ENCODE results near the gene AGT.
"Not testable (repeated sequence)": the region's sequence is repeated elsewhere in the genome, so short reads cannot be mapped to it uniquely, and the experiment has no call there.

Gene AGT

DNA sequence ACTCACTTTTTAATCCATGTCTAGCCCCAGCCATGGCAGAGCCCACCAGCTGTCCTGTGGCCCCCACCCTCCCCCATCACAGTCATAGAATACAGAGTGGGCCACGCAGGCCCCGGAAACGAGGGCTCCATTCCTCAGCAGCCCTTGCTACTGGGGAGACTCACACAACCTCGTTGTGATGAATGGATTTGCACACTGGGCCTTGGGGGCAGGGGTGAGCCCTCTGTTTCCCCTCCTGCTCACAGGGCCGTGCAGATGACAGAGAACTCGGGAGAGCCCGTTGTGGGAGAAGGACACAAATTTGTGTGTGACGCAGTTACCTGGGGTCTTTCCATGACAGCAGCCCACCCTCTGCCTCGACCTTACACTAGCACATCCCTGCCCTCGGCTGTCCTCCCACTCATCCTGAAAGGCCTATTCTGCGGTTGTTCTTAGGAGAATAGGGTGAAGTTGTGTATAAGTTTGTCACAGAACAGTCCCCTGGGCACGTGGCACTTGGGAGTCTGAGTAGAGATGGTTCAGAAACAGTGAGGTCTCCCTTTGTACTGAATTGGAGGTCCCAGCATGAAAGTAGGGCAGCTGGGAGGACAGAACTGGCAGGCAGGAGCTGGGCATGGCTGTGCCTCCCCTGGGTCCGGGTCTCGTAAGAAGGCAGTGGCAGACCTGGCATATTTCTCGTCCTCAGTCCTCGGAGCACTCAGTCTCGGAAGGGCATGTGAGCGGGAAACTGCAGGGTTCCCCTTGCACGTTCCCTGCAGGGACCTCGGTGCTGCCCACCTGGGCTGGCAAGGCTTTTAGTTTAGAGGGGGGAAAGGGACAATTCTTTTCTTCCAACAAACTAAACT lies 6.8 kb downstream of the AGT start:
- no peak for DNase-seq

DNA sequence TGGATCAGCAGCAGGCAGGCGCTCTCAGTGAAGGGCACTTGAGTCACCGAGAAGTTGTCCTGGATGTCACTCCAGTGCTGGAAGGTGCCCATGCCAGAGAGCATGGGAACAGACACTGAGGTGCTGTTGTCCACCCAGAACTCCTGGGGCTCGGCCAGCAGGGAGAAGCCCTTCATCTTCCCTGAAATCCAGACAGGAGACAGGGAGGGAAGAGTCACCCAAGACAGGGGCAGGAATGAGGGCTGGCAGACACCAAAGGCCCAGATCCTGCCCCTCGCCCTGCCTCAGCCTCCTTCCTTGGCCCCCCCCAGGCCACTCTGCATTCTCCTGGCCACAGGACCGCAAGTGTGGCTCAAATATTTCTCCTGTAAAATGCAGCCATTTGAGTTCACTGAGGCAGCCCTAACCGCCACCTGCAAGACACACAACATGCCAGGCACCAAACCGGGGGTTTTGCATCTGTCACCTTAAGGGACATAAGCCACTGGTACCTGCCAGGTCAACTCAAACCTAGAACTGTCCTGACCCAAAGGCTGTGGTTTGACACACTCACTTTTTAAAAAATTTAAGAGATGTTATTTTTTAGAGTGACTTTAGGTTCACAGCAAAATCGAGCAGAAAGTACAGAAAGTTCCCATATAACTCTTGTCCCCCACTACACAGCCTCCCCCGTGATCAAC lies 7.8 kb downstream of the AGT start:
- no peak for DNase-seq

- DNase-seq = no peak
These were observed 8.5 kb downstream of the AGT start for GRCh38 chr1:230705289-230706019.

DNA sequence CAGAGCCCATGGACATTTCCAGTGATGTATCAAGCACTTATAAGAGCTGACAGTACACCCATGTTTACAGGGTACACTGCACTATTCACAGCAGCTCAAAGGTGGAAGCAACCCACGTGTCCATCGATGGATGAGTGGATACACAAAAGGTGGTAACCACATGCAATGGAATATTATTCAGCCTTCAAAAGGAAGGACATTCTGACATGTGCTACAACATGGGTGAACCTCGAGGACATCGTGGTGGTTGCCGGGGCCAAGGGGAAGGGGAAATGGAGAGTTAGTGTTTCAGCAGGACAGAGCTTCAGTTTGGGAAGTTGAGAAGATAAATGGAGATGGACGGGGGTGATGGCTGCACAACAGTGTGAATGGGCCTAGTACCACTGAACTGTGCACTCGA lies 9.1 kb downstream of the AGT start:
- no peak for DNase-seq

DNA sequence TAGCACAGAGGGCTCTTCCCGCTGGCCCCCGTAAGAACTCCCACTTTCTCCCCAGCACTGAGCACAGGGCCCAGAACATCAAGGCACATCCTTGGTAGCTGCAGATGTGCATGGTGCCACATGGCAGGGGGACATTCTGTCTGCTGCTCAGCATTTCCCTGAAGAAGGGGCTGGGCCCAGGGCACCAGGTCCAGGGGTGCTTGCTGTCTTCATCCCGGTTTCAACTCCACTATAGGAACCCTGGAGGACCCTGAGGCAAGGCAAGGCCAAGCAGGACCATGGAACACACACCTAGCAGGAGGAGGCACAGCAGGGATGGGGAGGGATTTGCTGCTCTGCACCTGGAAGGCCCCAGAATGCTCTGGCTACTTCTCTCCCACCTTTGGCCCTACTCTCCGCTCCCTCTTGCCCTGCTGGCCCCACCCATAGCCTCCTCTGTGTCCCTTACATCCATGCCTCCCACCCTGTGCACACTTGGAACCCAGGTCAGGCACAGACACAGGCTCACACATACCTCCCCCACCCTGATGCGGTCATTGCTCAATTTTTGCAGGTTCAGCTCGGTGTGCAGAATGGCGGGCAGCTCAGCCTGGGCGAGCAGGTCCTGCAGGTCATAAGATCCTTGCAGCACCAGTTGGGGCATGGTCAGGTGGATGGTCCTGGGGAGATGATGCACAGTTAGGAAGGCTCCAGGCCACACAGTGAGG lies 10.1 kb downstream of the AGT start:
- no peak for DNase-seq

DNA sequence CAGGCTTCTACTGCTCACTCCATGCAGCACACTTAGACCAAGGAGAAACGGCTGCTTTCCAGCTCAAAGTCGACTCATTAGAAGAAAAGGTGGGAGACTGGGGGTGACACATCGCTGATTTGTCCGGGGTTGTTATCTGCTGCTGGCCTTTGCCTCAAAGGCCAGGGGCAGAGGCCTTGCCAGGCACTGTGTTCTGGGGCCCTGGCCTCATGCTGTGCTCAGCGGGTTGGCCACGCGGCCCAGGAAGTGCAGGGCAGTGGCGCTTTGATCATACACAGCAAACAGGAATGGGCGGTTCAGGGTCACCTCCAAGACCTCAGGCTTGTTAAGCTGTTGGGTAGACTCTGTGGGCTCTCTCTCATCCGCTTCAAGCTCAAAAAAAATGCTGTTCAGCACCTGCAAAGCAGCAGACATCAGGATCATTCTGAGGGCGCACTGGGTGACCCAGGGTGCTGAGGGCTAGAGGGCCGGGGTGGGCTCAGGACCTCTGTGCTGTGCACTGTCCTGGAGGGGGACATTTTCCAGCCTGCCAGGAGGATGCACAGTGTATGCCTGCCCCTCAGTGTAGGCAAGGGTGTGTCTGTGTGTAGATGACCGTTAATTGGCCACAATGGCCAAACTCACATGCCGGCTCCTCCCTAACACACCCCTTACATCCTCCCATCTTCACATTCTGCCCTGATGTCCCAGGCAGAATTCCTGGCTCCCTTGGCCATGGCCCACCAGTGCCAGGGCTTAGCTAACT lies 10.8 kb downstream of the AGT start:
- no peak for DNase-seq

DNA sequence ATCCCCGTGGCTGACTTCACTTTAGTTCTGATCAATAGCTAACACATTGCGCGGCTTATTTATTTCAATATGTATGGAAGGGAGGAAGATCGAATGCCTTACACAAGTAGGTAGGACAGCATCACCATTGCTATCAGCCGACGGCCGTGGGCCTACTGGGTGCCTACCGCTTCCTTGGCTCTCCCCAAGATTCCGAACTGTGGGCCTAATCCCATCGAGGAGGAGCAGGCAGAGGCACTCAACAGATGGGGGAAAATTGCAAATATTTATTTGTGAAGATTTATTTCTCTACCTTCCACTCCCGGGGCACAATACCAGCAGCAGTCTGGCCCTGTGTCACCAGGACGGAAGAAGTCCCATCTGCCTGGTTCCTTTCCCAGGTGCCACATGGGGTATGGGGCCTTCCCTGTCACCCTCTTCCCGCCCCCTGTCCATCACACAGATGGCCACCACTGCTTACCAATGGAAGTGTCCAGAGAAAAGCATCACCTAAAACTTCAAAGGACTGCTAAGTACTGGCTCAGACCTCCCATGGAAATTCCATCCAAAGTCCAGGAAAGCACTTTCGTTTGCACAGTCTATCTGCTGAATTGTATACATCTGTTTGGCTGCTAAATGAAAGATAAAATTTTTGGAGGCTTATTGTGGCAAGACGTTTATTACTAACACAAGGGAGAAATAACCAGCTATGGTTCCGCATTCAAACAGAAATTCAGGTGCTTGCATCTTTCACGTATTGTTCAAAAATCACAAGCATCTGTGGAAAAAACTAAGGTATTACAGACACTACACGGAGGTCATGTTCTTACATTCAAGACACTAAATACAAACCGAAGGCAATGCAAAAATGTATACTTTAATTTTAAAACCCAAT lies 11.8 kb downstream of the AGT start:
- DNase-seq = no peak

DNA sequence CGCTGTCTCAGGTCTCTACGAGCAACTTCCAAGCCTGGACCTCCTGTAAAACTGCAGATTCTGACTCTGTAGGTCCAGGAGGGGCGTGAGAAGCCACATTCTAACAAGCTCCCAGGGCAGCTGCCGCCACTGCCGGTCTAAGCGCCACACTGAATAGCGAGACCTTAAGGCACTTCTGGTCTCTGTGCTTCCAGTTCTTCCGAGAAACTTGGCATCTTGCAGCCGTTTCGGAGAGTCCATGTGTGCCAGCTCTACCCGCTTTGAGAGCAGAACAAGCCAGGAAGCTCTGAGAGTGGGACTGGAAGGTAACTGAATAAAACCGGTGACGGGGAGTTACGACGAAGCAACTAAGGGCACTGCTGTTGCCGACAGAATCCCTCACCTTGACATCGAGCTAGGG lies 12.5 kb downstream of the AGT start:
- no peak for DNase-seq

DNA sequence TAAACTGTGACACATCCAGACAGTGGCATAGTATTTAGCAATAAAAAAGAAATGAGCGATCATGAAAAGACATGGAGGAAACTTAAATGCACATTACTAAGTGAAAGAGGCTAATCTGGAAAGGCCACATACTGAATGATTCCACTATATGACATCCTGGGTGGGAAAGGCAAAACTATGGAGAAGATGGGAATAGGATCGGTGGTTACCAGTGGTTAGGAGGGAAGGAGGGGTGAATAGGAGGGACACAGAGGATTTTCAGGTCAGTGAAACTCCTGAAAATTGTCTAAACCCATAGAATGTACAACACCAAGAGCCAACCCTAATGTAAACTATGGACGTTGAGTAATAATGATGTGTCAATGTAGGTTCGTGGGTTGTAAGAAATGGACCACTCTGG lies 13.8 kb downstream of the AGT start:
- DNase-seq = no peak

DNA sequence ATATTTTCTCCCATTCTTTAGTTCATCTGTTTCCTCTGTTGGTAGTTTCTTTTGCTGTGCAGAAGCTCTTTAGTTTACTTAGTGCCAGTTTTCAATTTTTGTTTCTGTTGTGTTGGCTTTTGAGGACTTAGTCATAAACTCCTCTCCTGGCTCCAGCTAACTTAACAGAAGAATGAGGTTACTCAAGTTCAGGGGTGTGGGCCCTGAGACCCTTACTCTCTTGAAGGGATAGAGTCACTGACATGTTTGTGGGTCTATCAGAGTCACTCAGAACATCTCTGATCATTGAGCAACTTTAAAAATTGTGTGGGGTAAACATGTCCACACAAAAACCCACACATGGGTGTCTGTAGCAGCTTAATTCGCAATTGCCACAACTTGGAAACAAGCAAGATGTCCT lies 14.2 kb downstream of the AGT start:
- no peak for DNase-seq

DNA sequence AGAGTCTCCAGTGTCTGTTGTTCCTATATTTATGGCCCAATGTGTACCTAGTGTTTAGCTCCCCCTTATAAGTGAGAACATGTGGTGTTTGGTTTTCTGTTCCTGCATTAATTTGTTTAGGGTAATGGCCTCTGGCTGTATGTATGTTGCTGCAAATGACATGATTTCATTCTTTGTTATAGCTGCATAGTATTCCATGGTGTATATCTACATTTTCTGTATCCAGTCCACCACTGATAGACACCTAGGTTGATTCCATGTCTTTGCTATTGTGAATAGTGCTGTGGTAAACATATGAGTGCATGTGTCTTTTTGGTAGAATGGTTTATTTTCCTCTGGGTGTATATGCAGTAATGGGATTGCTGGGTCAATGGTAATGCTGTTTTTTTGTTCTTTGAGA lies 15.0 kb downstream of the AGT start:
- DNase-seq = not testable (repeated sequence)

DNA sequence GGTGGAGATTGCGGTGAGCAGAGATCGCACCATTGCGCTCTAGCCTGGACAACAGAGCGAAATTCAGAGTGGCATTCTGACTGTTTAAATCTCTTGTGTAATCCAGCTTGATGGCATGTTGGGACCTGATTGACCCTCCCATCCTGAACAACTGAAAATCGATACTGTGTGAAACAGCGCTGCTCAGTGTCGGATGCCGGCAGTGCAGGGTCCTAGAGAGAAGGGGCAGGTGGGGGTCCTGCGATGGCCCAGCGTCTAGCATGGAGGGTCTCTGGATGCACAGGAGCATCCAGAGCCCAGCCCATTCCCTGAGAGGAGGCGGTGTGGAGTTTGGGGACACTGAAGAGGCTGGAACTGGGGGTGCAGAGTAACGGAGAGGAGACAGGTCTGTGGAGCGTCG lies 15.8 kb downstream of the AGT start:
- no peak for DNase-seq

DNA sequence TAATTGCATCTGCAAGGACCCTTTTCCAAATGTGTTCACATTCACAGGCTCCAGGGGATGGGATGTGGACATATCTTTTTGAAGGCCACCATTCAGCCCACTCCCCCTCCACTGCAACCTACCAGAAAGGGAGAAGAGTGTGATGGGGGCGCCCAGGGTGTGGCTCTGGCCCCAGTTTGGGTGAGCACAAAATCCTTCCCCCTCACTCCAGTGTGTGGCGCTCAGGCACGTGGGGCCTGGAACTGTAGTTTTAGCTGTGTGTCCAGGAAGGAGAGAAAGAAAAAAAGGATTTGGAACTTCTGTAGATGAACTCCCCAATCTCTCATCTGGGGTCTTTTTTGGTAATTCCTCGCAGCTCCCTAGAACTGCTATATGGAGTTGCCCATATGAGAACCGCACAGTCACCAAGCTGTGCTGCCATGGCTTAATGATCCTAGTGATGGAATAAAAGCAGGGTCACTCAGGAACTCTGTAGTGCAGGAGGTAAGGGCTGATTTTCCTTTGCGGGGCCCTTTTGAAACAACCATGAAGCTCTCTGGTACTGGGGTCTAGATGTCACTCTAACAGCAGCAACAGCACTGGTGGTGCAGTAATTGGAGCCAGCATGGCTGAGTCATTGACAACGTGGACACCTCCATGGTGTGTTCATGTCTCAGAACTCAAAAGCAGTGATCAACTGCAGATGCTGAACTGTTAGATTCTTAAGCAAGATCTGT lies 17.0 kb downstream of the AGT start:
- no peak for DNase-seq

DNA sequence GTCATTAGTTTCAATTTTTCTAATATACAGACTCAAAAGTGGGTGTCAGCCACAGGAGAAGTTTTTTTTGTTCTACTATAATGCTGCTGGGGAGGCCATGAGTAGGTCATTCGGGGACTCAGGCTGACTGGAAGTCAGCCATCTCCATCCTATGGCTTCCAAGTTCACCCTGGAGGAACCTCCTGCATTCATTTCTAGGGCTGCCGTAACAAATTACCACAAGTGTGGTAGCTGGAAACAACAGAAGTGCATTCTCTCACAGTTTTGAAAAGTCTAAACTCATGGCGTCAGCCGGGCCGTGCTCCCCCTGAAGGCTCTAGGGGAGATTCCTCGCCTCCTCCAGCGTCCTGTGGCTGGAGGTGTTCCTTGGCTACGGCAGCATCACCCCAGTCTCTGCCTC lies 17.7 kb downstream of the AGT start:
- DNase-seq = no peak

DNA sequence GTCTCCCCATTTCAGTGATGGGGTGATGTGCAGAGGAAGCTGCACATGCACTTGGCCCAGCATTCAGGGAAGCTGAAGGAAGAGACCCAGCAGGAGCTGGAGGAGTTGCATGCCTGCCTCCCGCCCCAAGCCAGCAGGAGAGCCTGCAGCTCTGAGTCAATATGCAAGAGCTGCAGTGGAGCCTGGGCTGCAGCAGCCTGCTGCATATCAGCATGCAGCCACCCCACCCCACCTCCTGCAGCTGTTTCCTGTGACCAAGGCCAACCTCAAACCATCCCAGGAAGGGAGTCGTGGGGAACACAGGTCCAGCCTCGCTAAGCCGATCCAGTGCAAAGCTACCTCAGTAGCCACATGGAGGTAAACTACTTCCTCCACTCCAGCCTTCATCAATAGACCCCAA lies 18.9 kb downstream of the AGT start:
- DNase-seq = no peak

GRCh38 chr1:230694464-230694863 lies 19.5 kb downstream of the AGT start:
- no peak for DNase-seq

DNA sequence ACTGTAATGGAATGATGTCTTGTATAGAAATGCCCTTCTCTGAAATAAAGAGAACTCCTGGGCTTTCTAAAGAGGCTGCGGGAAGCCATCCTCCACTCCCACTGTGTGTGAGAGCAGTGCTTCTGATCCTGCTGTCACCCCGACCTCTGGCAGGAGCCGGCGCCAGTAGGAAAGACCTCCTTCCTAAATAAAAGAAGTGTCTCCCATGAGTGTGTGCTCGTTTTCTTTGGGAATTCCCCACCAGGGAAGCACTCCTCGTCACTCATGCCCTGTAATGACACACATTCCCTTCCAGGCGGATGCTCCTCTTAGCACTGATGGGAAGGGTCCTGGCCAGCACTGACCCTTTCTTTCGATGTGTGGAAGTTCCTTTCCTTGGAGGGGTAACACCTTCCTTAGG lies 20.1 kb downstream of the AGT start:
- no peak for DNase-seq

DNA sequence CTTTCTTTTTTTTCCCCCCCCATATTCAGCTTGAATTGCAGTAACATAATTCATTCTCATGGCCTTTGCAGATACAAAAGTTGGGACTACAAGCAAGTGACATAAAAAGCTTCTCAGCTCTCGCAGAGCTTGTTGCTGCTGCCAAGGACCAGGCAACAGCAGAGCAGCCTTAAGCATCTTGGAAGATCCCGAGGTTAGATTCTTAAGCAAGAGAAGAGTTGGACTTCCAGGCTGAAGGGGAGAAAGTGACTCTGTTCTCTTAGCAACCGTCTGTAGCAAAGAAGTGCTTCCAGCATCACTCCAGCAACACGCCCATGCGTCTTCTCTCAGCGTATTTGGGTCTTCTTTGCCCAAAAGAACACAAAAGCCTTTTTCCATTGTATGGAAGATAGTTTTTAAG lies 20.7 kb downstream of the AGT start:
- DNase-seq = no peak

DNA sequence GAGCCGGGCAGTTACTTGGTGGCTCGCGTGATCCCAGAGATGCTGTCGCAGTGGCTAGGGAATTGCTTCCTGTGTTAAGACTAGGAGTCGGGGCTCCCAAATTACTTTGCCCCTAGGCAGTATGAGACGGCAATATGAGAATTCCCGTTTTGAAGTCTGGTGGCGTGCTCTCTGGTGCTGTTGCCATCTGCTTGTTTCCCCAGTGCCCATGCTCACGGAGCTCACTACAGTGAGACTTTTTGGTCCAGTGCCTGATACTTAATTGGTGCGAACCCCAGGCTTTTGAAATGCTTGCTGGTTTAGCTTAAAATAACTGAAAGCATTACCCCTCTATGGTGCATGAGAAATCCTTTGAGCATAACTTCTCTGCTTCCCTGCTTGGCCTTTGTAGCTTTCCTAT lies 22.3 kb downstream of the AGT start:
- DNase-seq = no peak

- no peak for DNase-seq
These were observed 23.8 kb downstream of the AGT start for GRCh38 chr1:230690101-230690500.

- no peak for DNase-seq
These were observed 27.2 kb downstream of the AGT start for GRCh38 chr1:230686747-230687146.

Measured in stimulated activated CD4-positive, alpha-beta T cell treated with anti-CD3 and anti-CD28 coated beads, Interleukin-15, amount 100 ng/mL, for 24 hours (primary cell).